WERI-Rb-1 (cell line): ENCODE data around the gene DPYSL3.

Experiments
- DNase-seq: peaks from one replicate; pipeline ENCODE4 v3.0.0-alpha.2; 2020
- H3K27ac ChIP-seq: fragments of 250-450 bp; sonication (Bioruptor Pico); 2 replicates; pipeline ENCODE4 v1.5.1; 2020; ENCODE audit warnings: mild to moderate bottlenecking, moderate library complexity
- H3K27me3 ChIP-seq: fragments of 250-450 bp; sonication (Bioruptor Pico); 2 replicates; pipeline ENCODE4 v1.5.1; 2021; ENCODE audit warnings: mild to moderate bottlenecking, low read depth, moderate library complexity; ENCODE audit not compliant: insufficient read depth, severe bottlenecking
- H3K36me3 ChIP-seq: fragments of 250-450 bp; sonication (Bioruptor Pico); 2 replicates; pipeline ENCODE4 v1.5.1; 2020; ENCODE audit warnings: mild to moderate bottlenecking, moderate library complexity
- H3K4me3 ChIP-seq: 2 replicates; pipeline ENCODE4 v1.5.1; 2011; ENCODE audit warnings: low read depth, mild to moderate bottlenecking, control low read depth, low read length
- H3K9me3 ChIP-seq: fragments of 250-450 bp; sonication (Bioruptor Pico); 2 replicates; pipeline ENCODE4 v1.5.1; 2021; ENCODE audit warnings: mild to moderate bottlenecking, moderate library complexity; ENCODE audit not compliant: severe bottlenecking
- TF ChIP-seq, protein P1 (sequence below): IDR thresholded peaks from 2 replicates; pipeline ENCODE4 v1.5.1; 2011; ENCODE audit warnings: low read depth, mild to moderate bottlenecking, control low read depth, inconsistent platforms, low read length

Gene DPYSL3

DNA sequence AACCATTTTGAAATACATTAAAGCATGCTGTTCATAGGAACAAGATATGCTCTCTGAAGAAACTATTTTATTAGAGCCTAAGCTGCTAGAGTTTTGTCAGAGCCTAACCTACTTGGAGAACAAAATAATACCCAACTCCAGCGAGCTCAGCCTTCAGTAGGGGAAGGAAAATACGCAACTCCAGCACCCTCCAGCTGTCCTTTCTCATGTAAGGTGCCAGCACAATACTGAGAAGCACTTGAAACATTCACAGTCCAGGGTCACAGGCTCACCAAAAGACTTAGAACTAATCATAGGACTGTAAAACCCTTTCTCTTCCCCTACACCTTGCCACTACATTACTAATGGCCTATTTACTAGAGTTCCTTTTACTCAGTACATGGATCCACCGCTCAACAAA lies 18.9 kb downstream of the DPYSL3 start:
- H3K27ac ChIP-seq: peak overlapping the region; percentile 16; the same call in 1 of the 2 replicates
- no peaks in the 10 kb centered on the region for H3K9me3 ChIP-seq
- no peaks in the 10 kb centered on the region for H3K27me3 ChIP-seq
- no peak overlapping the region for H3K4me3 ChIP-seq
- TF ChIP-seq, protein P1, sequence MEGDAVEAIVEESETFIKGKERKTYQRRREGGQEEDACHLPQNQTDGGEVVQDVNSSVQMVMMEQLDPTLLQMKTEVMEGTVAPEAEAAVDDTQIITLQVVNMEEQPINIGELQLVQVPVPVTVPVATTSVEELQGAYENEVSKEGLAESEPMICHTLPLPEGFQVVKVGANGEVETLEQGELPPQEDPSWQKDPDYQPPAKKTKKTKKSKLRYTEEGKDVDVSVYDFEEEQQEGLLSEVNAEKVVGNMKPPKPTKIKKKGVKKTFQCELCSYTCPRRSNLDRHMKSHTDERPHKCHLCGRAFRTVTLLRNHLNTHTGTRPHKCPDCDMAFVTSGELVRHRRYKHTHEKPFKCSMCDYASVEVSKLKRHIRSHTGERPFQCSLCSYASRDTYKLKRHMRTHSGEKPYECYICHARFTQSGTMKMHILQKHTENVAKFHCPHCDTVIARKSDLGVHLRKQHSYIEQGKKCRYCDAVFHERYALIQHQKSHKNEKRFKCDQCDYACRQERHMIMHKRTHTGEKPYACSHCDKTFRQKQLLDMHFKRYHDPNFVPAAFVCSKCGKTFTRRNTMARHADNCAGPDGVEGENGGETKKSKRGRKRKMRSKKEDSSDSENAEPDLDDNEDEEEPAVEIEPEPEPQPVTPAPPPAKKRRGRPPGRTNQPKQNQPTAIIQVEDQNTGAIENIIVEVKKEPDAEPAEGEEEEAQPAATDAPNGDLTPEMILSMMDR: no peak
- DNase-seq: no peak
- H3K36me3 ChIP-seq: no peaks in the 10 kb centered on the region; the same call in 1 of the 2 replicates

DNA sequence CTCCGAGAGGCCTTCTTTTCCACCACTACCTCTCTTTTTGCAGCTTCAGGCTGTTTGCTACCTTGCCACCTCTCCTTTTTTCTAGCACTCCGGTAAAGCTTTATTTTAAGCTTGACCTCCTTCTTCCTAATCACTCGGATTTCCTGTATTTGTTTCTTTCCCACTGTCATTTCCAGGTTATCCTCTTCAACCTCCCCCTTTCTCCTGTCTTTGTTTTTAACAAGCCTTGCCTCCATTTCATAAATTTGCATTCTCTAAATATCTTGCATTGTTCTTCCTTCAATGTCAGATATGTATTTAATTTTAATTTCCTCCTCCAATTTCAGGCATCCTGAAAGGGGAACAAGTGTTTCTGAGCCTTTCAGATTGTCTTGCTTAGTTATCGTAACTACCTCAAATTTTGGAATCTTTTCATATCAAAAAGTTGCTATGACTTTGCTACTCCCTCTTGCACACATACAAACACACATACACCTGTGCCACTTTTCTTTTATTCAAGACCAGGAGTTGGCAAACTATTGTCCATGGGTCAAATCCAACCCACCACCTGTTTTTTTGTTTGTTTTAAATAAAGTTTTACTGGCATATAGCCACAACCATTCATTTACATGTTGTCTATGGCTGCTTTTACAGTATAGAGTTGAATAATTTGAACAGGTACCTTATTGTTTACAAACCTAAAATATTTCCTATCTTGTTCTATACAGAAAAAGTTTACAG lies 22.7 kb downstream of the DPYSL3 start:
- H3K27ac ChIP-seq: no peak overlapping the region
- no peak for DNase-seq
- TF ChIP-seq, protein P1: no peak

DNA sequence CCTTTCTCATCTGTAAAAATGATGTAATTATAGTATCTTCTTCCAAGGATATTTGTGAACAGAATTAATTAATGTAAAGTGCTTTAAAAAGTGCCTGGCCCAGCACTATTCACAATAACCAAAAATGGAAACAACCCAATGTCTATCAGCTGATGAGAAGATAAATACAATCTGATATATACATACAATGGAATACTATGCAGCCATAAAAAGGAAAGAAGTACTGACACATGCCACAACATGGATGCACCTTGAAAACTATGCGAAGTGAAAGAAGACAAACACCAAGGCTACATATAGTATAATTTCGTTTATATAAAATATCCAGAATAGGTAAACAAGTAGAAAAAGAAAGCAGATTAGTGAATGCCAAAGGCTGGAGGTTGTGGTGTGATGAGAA lies 24.1 kb downstream of the DPYSL3 start:
- Histone ChIP-seq H3K27me3 (no peaks in the 10 kb centered on the region), H3K9me3 (peaks cover 2% of the 10 kb centered on the region), H3K36me3 (peaks cover 4% of the 10 kb centered on the region), H3K27ac (peak overlapping the region; percentile 88), H3K4me3 (no peak overlapping the region)
- DNase-seq: no peak
- TF ChIP-seq, protein P1: no peak

More for the DNA sequence above, 22.7 kb downstream of the DPYSL3 start:
- H3K4me3 ChIP-seq: no peak overlapping the region
- peaks cover 4% of the 10 kb centered on the region for H3K36me3 ChIP-seq
- H3K27me3 ChIP-seq: no peaks in the 10 kb centered on the region
- peaks cover 2% of the 10 kb centered on the region for H3K9me3 ChIP-seq

DNA sequence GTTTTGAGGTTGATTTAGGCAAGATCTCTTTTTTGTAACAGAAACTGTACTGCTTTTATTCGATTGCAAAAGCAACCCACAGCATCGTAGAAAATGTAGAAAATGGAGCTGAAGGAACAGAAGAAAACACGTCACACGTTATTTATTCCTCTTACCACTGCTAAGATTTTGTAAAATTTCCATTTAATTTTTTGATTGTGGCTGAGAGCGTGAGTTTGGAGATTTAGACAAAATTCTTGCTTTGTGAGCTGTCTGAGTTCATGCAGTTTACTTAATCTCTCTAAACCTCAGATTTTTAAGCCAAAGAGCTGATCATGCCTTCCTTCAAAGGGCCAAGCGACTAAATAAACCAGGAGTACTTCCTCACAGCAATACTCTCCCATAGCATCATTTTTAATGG lies 24.8 kb downstream of the DPYSL3 start:
- TF ChIP-seq, protein P1: no peak
- no peak for DNase-seq
- Histone ChIP-seq H3K9me3 (peaks cover 2% of the 10 kb centered on the region), H3K27ac (peak overlapping the region; percentile 88), H3K4me3 (no peak overlapping the region), H3K36me3 (peaks cover 4% of the 10 kb centered on the region), H3K27me3 (no peaks in the 10 kb centered on the region)

DNA sequence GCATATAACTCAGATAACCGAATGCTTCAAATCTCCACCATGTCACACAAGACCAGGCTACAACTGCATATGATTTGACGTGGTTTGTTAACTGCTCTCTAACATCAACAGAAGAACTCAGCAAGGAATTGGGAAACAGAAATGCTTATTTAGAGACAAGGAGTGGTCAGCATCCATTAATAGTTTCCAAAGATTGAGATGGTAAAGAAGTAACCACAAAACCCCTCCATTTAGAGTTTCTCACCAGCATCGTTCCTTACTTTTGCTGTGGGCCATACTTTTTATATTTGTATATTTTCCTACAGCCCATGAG lies 25.2 kb downstream of the DPYSL3 start:
- peak overlapping the region; percentile 88 for H3K27ac ChIP-seq
- no peak for DNase-seq
- H3K9me3 ChIP-seq: peaks cover 2% of the 10 kb centered on the region
- peak overlapping the region; percentile 11 for H3K4me3 ChIP-seq
- peaks cover 4% of the 10 kb centered on the region for H3K36me3 ChIP-seq
- H3K27me3 ChIP-seq: no peaks in the 10 kb centered on the region
- TF ChIP-seq, protein P1: no peak
